K562 (cell line): ENCODE measurements around the gene TTC33. TPM values are rescaled to one million over a fixed set of nuclear protein-coding genes. Genes with fewer than 3 reads are reported as not detected.

Experiments used
- BRD9 ChIP-seq: fragments of 450-650 bp; IDR thresholded peaks from 2 replicates; pipeline ENCODE4 v1.6.1; 2018; ENCODE audit warnings: low read depth; ENCODE audit not compliant: partially characterized antibody
- CCNT2 ChIP-seq: IDR thresholded peaks from 2 replicates; pipeline ENCODE4 v1.6.1; 2011; ENCODE audit warnings: borderline replicate concordance, low read depth, mild to moderate bottlenecking, moderate library complexity, mixed read lengths, low read length; ENCODE audit not compliant: insufficient read length; ENCODE audit errors: extremely low read depth
- CXXC5 ChIP-seq: fragments of 250-450 bp; sonication (Bioruptor Pico); IDR thresholded peaks from 2 replicates; pipeline ENCODE4 v1.8.0; 2022; ENCODE audit warnings: inconsistent platforms, mild to moderate bottlenecking, moderate library complexity
- DEAF1 ChIP-seq: fragments of 450-650 bp; formaldehyde crosslinking; IDR thresholded peaks from 2 replicates; pipeline ENCODE4 v1.4.0; 2020; ENCODE audit warnings: mild to moderate bottlenecking, moderate library complexity
- DMBX1 ChIP-seq: fragments of 250-450 bp; sonication (Bioruptor Pico); IDR thresholded peaks from 2 replicates; pipeline ENCODE4 v1.8.0; 2022; ENCODE audit warnings: inconsistent platforms, mild to moderate bottlenecking, moderate library complexity, borderline replicate concordance
- HIVEP1 ChIP-seq: fragments of 250-450 bp; sonication (Bioruptor Pico); IDR thresholded peaks from 2 replicates; pipeline ENCODE4 v1.4.0; 2020; ENCODE audit warnings: mild to moderate bottlenecking
- JUN ChIP-seq, 2 experiments: sonication (generic) in 1 of 2; formaldehyde crosslinking in 1 of 2; IDR thresholded peaks; 2 replicates each; pipeline versions ENCODE4 v1.6.1 to v1.8.0; 2012 to 2022; ENCODE audit warnings: borderline replicate concordance in 2 of 2, mild to moderate bottlenecking in 2 of 2, improper control_type of control experiment in 1 of 2, low read depth in 1 of 2, low read length in 1 of 2, missing genetic modification reagents in 1 of 2
- KDM1A ChIP-seq, 2 experiments: fragments of 450-650 bp; IDR thresholded peaks; 2 replicates each; pipeline ENCODE4 v1.6.1; 2016; ENCODE audit warnings: mild to moderate bottlenecking in 2 of 2
- KLF6 ChIP-seq: fragments of 250-450 bp; sonication (Bioruptor Pico); IDR thresholded peaks from 2 replicates; pipeline ENCODE4 v1.4.0; 2020; ENCODE audit warnings: mild to moderate bottlenecking, moderate library complexity, borderline replicate concordance
- MAZ ChIP-seq, 2 experiments: fragments of 450-650 bp in 1 of 2; sonication (generic) in 1 of 2; formaldehyde crosslinking; IDR thresholded peaks in 1 of 2; conservative IDR thresholded peaks in 1 of 2; 2 replicates each; pipeline versions ENCODE4 v1.4.0 to v1.5.0; 2020; ENCODE audit warnings: mild to moderate bottlenecking in 1 of 2, missing genetic modification reagents in 1 of 2
- MBD1 ChIP-seq: fragments of 250-450 bp; sonication (Bioruptor Pico); IDR thresholded peaks from 2 replicates; pipeline ENCODE4 v1.8.0; 2022; ENCODE audit warnings: inconsistent platforms
- MTA1 ChIP-seq: fragments of 450-650 bp; IDR thresholded peaks from 2 replicates; pipeline ENCODE4 v1.6.1; 2017; ENCODE audit warnings: borderline replicate concordance
- MYNN ChIP-seq, 2 experiments: sonication (generic); formaldehyde crosslinking in 1 of 2; IDR thresholded peaks; 2 replicates each; pipeline versions ENCODE4 v1.5.0 to v1.6.1; 2016 to 2020; ENCODE audit warnings: antibody characterized with exemption in 1 of 2, missing genetic modification reagents in 1 of 2
- RAD21 ChIP-seq, 2 experiments: fragments of 250-450 bp in 1 of 2; fragments of 450-650 bp in 1 of 2; sonication (Bioruptor Pico) in 1 of 2; formaldehyde crosslinking in 1 of 2; IDR thresholded peaks in 1 of 2; conservative IDR thresholded peaks in 1 of 2; 2 replicates each; pipeline versions ENCODE4 v1.4.0 to v1.8.0; 2020 to 2022; ENCODE audit warnings: mild to moderate bottlenecking in 2 of 2, moderate library complexity in 1 of 2
- RNF2 ChIP-seq: sonication (generic); IDR thresholded peaks from 2 replicates; pipeline ENCODE4 v1.6.1; 2016
- SIN3B ChIP-seq: fragments of 450-650 bp; IDR thresholded peaks from 2 replicates; pipeline ENCODE4 v1.6.1; 2017; ENCODE audit warnings: low read depth, mild to moderate bottlenecking, moderate library complexity
- ZNF655 ChIP-seq: fragments of 250-450 bp; sonication (Bioruptor Pico); IDR thresholded peaks from 2 replicates; pipeline ENCODE4 v1.5.0; 2021
- polyA plus RNA-seq, 8 experiments: library from polyadenylated mRNA; depleted of rRNA in 4 of 8; stranded (reverse) in 5 of 8; unstranded in 3 of 8; fragments of >200 nt; fragmentation: Nextera tagmentation in 2 of 8; fragmentation: Illumina TruSeq in 1 of 8; extraction: Ambion mirVana in 2 of 8; extraction: Trizol in 1 of 8; gene quantifications; 2 replicates each; pipeline versions ENCODE4 v1.2.1 to v1.2.3, GENCODE V29; 2011 to 2014; ENCODE audit warnings: inconsistent platforms in 1 of 8, missing spikeins in 1 of 8
- total RNA-seq, 7 experiments: library from RNA; depleted of rRNA in 6 of 7; stranded (reverse); fragments of >200 nt in 6 of 7; fragmentation: Illumina TruSeq in 2 of 7; extraction: Trizol in 2 of 7; gene quantifications; 2 replicates each; pipeline versions ENCODE4 v1.2.1 to v1.2.3, GENCODE V29; 2011 to 2021; ENCODE audit warnings: low replicate concordance in 1 of 7

Gene TTC33
- total and polyA plus RNA-seq, 9 of the 15 experiments (the other 6 are each of a cell fraction or from before 2014, with no cell fraction given), result 11.5 to 24.9 (median 21.1) TPM

- TF ChIP-seq CCNT2 (no peak), RAD21 (CRISPR knock-in tag; conservative IDR thresholded peaks at IDR 0.05 in 1 of 2, IDR thresholded peaks at IDR 0.05 in 1 of 2) (peak; percentile 82 to 83), JUN (IDR thresholded peaks at IDR 0.05; ENCODE audit: borderline replicate concordance, low read depth, low read length) (no peak), JUN (CRISPR knock-in tag; IDR thresholded peaks at IDR 0.05; ENCODE audit: borderline replicate concordance) (no peak), HIVEP1 (CRISPR knock-in tag) (no peak), RNF2 (no peak), DEAF1 (CRISPR knock-in tag) (peak; percentile 67), BRD9 (peak; percentile 26), MTA1 (no peak), CXXC5 (CRISPR knock-in tag) (peak; percentile 23), ZNF655 (CRISPR knock-in tag) (no peak), KLF6 (CRISPR knock-in tag) (no peak), MBD1 (CRISPR knock-in tag) (no peak), KDM1A (IDR thresholded peaks at IDR 0.05) (peak; percentile 63 to 65; a peak in 3 of 4 replicates), MYNN (IDR thresholded peaks at IDR 0.05) (0 out of 2 replicates have a peak, but pooled peaks have one; percentile 11), MYNN (CRISPR knock-in tag; IDR thresholded peaks at IDR 0.05) (no peak), MAZ (CRISPR knock-in tag; conservative IDR thresholded peaks at IDR 0.05 in 1 of 2, IDR thresholded peaks at IDR 0.05 in 1 of 2) (peak in 1 of 2 experiments; percentile 47; a peak in 1 of 4 replicates), DMBX1 (peak; percentile 36; the same call in 1 of the 2 replicates), SIN3B (no peak)
These were observed 711 bp downstream of the TTC33 start (continued) for GRCh38 chr5:40755093-40755406.
